Activated naive CD4-positive, alpha-beta T cell treated with Interleukin-2 at 50 U/mL for 16 hours (primary cell): ENCODE data around the gene LRP1B.
"Not testable (repeated sequence)": the region's sequence is repeated elsewhere in the genome, so short reads cannot be mapped to it uniquely, and the experiment has no call there.

Experiments used
- DNase-seq: peaks from one replicate; pipeline ENCODE4 v3.0.0-alpha.2; 2020

LRP1B gene

DNA sequence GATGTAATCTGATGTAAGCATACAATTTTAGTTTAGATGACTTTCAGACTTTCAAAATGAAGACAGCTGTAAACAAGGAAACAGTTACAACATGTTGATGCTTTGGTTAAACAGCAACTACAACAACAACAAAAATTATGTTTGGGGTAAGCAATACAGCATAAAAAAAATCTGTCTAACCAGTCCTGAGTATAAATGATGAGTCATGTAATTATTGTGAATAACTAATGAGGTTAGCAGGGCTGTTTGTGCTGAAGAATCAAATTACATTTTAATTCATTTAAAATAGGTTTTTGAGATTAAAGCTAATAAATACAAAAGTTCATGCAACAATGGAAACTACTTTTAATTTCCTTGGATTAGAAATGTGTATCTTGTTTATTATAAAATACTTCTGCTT, 266.9 kb downstream of the LRP1B start:
- DNase-seq: no peak

DNA sequence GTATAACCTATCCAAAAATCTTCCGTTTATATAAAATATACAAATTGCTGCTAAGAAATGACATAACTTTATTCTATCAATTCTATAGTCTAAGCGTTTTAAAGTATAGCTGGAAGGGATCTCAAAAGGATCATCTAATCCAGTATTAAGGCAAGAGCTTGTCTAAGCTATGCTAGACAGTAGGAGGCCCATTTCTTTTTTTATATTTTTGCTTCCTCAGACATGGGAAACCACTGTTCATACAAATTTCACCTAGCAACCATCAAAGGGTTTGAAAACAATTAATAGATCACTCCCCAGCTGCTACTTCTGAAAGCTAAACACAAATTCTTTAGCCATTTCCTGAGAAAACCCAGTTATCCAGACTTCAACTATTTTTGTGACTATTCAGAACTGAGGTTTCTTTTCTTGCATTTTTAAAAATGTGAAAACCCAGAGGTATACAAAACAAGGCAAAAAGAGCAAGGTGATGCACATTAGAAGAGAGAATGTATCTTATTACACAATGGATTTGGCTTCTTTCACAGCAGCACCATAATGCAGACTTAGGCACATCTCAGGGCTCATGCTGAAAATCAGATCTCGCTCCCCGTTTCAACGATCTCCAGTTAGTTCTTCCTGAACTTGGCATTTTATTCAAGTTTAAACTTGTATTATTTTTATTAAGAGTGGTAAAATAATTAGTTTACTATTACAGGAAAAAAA, 274.4 kb downstream of the LRP1B start:
- no peak for DNase-seq

DNA sequence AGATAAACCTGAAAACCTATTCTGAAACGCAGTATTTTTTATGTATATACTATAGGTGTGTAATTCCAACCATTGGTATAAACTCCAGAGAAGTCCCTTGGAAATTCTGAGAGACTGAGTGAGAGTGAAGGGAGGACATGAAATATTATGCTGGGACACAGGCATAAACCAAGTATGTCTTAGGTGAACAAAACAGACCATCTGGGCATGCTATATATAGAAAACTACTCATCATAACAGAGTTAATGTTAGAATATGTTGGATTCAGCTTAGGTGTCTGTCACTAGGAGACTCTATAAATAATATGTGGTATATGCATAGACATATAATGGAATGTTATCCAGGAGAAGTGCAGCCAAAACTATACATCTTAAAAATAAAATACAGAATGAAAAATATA, 282.6 kb downstream of the LRP1B start:
- no peak for DNase-seq

DNA sequence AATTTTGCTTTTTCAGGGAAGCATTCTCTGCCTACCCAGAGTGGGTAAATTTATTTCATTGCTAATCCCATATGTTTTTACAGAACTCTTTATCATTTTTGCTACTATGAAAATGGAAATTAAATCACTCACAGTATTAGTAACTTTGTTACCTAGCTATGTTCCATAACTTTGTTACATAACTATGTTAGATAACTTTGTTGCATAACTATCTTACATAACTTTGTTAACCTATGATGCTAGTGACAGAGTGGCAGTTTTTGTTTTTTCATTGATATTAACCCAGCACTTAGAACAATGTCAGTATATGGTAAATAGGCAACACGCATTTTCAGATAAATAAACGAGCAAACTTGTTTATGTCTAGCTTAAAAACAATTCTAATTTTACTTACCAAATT, 286.6 kb downstream of the LRP1B start:
- DNase-seq: no peak

DNA sequence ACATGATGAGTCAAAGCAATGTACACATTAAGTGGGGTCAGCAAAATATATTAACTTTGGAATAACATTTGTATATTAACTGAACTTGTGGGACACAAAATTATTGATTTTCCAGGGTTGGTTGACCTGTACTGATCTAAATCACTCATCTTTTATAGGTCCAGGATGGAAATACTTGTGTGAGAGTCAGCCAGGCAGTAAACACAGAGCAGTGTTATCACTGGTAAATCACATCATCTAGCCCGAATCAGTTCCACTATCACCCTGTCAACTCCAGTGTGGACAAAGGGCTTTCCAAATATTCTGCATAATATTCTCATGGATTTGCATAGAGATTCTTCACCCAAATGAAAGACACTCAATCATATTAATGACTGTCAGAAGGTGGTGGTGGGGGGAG, 295.7 kb downstream of the LRP1B start:
- no peak for DNase-seq

DNA sequence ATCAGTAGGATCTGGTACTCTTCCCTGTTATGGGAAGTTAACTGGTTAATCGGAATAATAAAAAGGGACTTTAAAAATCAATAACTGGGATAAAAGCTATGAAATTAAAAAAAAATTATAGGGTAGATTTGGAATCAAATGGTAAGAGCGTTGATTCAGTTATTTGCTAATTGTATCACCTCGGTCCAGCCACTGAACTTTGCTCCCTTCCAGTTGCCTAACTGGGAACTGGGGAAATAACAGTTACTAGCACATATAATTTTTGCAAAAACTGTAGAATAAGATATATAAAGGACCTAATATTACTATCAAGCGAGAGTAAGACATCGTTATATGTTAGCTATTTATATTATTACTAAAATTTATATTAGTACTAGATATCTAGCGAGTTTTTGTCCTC, 302.1 kb downstream of the LRP1B start:
- DNase-seq: no peak

DNA sequence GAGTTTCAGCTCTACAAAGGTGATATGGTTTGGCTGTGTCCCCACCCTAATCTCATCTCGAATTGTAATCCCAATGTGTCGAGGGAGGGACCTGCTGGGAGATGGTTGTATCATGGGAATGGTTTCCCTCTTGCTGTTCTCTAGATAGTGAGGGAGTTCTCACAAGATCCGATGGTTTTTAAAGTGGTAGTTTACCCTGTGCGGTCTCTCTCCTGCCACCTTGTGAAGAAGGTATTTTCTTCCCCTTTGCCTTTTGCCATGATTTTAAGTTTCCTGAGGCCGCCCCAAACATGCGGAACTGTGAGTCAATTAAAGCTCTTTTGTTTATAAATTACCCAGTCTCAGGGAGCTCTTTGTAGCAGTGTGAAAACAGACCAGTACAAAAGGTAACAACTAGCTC, 306.0 kb downstream of the LRP1B start:
- DNase-seq: no peak

DNA sequence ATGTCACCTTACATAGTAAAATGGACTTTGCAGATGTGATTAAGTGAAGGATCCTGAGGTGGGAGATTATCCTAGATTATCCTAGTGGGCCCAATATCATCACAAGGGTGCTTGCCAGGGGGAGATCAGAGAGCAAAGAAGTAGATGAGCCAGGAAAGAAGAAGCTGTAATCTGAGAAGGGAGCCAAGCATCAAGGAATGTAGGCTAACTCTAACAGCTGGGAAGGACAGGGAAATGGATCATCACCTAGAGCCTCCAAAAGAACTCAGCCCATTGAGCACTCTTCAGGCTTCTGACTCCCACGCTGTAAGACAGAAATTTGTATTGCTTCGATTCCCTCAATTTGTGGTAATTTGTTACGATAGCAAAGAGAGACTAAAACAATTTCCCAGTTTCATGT, 309.9 kb downstream of the LRP1B start:
- DNase-seq: no peak

DNA sequence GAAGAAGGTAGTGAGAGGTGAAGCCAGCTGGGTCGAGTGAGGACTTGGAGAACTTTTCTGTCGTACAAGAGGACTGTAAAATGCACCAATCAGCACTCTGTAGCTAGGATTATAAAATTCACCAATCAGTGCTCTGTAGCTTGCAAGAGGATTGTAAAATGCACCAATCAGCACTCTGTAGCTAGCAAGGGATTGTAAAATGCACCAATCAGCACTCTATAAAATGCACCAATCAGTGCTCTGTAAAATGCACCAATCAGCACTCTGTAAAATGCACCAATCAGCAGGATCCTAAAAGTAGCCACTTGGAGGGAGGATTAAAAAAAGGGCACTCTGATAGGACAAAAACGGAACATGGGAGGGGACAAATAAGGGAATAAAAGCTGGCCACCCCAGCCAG, 315.5 kb downstream of the LRP1B start:
- DNase-seq: not testable (repeated sequence)

DNA sequence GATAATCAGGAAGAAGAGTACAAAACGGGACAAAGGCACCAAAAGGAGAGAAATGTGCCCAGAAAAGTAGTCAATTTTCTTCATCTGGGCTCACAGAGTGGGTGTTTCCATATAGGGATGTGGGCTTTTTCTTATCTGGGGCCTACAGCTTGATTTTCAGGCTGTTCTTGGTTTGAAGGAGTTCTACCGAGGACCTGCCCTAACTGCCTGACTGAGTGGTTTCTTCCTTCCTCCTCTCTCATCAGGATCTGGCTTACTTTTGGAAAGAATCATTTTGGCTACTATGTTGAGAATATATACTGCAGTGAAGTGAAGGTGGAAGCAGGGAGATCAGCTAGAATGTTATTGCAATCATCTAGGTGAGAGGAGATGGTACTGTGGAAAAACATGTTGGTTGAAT, 316.7 kb downstream of the LRP1B start:
- no peak for DNase-seq

DNA sequence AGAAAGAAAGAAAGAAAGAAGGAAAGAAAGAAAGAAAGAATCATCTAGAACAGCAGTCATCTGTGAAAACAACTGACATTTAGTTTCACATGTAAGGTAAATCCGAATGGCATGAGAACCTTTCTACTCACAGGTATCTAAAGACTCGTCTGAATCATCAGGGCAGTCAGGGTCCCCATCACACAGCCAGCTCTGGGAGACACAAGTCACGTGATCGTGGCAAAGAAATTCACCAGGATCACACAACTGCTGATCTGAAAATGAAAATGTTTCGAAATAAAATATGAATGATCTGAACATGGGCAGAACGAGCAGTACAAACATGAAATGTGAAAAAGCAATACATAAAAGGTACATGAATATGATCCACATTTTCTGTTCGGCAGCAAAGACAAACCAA, 320.7 kb downstream of the LRP1B start:
- DNase-seq: no peak

DNA sequence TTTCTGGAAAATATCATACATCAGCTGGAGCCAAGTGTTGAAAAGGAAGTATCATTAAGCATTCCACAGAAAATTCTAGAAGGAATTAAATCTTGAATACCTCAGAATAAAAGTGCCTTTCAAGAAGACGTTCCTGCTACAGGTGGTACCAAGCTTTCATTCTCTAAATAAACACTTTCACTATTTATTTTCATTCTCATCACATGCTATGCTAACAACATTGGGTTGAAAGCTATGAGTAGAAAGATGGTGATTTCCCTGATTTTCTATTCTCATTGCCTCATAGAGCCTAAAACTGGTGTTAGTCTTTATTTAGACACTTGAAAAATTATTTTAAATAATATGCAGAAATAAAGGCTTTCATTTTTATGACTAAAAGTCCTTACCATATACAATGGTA, 324.7 kb downstream of the LRP1B start:
- no peak for DNase-seq

DNA sequence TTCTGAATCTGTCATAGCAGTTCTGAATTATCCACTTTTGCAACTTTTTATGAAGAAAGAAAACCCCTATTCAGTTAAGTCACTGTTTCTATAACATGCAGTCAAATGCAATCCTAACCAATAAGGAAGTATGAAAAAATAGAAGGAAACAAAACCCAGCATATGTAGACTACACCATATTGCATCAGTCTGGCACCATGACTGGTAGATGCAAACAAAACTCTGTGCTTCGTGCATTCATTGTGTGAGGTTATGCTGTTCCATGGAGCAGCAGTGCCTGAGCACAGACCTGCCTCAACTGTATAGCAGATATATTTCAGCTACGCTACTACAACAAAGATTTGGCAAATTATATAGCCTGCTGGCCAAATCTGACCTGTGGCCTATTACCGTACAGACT, 325.5 kb downstream of the LRP1B start:
- DNase-seq: no peak

DNA sequence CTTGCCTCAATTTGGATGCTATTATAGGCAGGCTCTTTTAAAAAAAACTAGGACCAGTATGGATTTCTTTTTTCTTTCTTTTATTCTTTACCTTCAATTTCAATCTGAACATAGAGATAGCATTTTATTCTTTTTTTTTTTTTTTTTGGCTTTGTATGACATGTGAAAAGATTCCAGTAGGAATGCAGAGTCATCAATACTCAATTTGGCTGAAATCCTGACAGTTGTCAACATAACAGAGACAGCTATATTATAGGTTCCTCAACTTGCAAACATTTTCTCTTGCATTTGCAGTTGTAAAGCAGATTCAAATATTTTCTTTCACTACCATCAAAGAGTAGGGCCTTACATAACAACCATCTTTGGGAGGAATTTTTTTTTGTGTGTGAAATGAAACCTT, 334.4 kb downstream of the LRP1B start:
- no peak for DNase-seq

DNA sequence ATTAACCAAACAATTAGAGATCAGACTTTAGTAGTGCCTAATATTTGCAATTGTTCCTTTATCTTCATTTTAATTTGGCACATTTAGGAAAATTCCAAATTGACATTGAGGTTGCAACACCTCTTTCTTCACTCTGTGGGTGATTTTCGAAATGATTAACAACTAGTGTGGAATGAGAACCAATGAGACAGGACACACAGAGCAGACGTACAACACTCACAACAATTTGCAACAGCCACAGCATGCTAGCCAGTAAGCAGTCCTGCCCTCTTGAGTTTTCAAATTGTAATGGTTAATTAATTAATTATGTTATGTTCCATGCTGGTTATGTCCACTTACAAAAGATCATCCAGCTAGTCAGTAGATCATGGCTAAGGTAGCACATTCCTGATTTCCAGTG, 339.3 kb downstream of the LRP1B start:
- DNase-seq: no peak

DNA sequence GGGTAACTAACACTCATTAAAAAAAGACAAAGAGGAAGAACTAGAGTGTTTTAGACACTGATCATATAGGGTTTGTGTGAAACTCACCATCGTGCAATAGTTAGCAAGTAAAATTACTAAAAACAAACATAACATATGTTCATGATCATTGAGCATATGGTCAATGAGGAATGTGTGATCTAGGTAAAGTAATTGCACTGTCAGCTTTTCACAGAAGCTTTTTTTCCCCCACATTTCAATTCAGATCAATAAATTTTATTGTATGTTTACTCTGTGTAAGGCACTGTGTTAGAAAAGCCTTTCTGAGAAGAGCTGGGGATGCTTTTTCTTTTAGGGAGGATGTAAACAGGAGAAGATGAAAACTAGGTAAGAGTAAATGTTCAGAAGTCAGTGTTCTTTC, 348.2 kb downstream of the LRP1B start:
- no peak for DNase-seq

DNA sequence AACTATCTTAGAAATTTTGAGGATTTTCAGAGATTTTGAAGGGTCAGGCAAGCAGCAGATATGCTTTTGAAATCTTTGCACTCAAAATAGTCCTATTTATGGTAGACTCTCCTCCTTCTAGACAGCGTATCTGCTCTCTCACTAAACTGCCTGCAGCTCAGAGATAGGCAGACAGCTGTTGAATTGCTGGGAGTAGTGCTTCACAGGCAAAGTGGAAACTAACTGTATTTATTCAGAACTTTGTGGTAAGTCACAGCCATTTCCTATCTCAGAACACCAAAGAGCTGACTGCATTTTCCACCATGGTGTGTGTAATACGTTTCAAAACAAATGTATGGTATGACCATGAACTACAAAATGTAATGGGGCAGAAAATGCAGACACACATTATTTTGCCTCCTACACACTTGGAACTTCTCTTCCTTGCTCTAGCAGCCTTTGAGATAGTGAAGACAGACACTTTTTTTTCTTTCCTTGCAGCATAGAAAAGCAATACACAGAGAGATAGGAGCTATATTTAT, 352.4 kb downstream of the LRP1B start:
- no peak for DNase-seq

DNA sequence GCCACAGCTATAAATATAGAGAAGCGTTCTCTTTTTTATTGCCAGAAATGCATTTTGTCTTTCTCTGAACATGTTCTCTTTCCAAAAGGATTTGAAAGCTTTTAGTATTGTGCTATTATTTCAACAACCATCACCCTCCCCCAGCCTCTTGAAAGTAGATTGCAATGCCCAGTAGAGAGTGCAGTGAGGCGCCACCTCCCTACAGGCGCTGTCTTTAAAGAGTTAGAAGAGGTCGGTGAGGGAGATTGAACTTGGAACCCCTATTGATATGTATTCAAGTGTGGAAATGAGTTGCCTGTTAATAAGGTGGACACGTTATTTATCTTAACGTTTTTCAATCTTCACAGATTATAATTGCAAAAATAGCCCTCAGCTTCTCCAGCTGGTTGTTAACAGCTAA, 360.3 kb downstream of the LRP1B start:
- DNase-seq: no peak

DNA sequence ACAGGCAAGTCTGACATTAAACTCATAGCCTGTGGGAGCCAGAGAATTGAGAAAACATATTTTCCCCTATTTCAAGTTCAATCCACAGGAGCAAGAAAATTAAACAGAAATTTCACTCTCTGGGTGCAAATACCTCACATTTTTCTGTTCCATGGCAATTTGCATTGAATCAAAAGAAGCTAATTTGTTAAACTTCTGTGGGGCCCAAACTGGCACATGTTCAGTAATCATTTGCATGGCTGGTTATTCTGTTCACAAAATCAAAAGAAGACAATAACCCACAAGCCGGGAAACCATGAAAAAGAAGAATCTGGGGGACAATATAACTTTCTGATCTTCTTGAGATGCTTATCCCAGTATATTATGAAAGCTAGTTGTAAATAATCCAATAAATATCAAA, 363.1 kb downstream of the LRP1B start:
- no peak for DNase-seq

DNA sequence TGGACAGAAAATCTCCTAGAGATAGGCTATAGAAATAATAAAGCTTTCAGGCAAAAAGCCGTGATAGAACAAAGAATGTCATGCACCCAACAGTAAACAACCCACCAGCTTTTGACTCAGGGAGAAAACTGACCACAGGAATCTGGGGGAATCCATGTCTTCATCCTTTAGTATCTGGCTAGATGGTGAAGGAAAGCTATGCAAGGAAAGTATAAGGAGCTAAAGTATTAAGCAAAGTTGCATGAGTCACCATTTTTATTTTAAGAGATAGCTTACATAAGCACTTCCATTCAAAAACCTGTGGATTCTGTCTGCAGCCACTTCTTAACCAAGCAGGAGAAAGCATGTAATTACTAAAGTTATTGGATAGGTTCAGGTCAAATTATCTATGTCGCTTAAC, 363.8 kb downstream of the LRP1B start:
- no peak for DNase-seq

DNA sequence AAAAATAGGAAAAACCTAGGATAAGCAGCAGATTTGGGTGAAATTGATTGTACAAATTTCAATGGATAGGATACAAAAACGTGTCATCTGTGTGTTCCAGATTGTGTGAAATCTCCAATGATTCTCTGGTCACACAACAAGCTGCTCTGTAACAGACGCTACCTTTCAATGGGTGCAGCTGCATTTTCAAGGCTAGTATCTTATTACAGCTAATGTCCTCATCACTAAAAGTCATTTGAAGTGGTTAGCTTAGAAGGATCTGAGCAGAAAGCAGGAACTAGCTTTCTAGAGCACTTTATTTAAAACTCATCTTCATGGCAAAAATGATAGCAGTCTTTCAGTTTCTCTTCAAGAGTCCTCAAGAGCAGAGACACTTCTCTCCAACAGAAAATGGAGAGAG, 364.6 kb downstream of the LRP1B start:
- no peak for DNase-seq

DNA sequence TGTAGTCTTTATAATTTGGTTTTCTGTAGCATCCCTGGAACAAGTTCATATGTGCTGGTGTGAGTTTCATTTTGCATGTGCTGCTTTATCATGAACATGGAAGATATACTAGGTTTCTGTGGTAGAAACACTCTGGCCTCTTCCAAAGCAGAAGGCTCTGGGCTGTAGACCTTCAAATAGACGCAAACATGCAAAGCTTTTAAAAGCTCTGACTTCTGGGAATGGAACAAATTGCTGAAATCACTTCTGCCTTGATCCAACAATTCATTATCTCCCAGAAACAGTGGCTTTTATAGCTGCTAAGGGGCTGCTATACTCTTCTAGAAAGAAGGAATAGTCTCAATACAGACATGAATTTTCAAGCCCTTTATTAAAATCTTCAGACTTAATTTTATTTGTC, 382.2 kb downstream of the LRP1B start:
- DNase-seq: no peak

DNA sequence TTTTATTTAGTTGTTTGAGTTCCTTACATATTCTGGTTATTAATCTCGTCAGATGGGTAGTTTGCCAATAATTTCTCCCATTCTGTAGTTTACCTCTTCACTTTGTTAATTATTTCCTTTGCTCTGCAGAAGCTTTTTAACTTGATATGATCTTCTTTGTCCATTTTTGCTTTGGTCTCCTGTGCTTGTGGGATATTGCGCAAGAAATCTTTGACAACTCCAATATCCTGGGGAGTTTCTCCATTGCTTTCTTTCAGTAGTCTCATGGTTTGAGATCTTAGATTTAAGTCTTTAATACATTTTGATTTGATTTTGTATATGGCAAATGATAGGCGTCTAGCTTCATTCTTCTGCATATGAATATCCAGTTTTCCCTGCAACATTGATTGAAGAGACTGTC, 389.2 kb downstream of the LRP1B start:
- no peak for DNase-seq

DNA sequence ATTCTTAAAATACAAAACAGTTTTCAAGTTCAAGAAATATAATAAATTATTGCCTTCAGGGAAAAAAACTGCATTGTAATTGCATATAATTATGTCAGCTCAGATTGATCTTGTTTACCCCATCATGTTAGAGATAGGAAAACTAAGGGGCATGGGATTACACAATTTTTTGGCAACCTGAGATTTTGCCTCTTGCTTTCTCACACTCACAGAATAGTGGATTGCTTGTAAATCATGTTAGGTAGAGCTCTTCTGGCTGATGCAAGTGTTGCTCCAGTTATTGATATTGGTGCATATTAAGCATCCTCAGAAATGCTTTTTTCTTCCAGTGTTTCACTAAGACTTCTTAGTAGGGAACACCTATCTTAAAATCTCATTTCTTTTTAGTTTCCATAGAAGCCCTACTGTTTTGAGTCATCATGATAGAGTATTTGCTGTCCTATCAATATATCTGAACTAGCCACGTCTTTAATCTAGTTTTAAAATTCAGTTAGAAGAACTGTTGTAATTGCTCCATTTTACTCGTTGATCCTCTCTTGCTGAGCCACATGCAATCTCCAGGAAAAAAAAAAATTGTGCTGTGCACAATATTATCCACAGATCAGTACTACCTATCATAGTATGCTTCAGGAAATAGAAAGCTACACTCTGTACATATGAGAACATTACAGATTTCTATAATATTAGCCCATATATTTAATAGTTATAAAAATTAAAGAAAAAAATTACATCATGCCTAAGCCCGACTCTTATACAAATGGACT, 393.1 kb downstream of the LRP1B start:
- DNase-seq: no peak

DNA sequence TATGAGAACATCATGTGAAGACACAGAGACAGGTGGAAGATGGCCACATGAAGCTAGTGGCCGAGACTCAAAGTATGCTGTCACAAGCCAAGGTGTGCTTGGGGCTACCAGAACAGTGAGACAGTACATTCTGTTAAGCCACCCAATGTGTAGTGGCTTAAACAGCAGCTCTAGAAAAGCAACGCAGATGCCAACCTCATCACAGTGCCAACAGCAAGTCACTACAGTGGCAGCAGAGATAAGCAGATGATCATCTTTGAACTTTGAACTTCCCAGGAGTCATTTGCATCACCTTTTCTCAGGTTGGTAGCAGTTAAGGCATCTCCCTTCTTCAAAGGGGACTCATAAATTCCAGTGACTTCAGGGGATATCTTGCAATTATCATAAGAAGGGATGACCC, 394.4 kb downstream of the LRP1B start:
- no peak for DNase-seq
